Stimulated activated CD4-positive, alpha-beta T cell treated with anti-CD3 and anti-CD28 coated beads, Interleukin-2, amount 100 ng/mL, for 48 hours (primary cell): ENCODE data around the gene SBF1.

Source experiments
- DNase-seq, 2 donors: peaks; one replicate each; pipeline ENCODE4 v3.0.0-alpha.2; 2020

SBF1 gene

DNA sequence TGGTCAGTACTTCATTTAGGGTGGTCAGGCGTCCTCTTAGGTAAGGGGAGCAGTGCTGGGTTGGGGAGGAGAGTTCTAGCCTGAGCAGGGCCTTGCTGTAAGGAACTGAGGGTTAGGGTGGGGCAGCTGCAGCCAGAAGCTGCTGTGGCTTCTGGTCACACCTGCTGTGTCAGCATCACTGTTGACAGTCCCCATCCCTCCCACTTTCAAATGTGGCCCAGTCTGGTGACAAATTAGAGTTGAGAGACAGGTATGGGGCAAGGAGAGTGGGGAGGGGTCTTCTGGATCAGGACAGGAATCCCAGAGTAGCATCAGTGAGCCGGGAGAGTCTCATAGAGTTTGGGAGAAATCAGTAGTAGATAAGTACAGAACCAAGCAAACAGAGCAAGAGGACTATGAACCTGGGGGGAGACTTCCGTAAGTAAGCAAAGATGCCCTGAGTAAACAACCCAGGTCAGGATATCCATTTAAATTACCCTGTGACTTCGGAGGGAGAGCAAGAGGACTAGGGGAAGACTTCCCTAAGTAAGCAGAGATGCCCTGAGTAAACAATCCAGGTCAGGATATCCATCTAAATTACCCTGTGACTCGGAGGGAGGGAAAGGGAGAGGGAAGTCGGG lies 78.0 kb downstream of the SBF1 start:
- no peak for DNase-seq
